Endothelial cell of umbilical vein (primary cell): Measurements from ENCODE around the gene ACTG2. TPM values are rescaled to one million over a fixed set of nuclear protein-coding genes. Genes with fewer than 3 reads are reported as not detected.
"Not testable (repeated sequence)": the region's sequence is repeated elsewhere in the genome, so short reads cannot be mapped to it uniquely, and the experiment has no call there.

Experiments used
- BruUV-seq: library from RNA; stranded (reverse); fragments of 400-500 nt; replicated peaks from 2 replicates; lab custom pipeline; 2021; lab: Mats Ljungman, UMichigan
- CTCF ChIA-PET: fragments of 300-600, 350-600 bp; sonication (Branson Sonifier 250); formaldehyde crosslinking; loops from one replicate; lab custom pipeline; 2021; ENCODE audit warnings: antibody characterized with exemption, inconsistent platforms; lab: Charles Lee
- POLR2A ChIA-PET: fragments of 300-600, 350-600 bp; sonication (Branson Sonifier 250); formaldehyde crosslinking; loops from one replicate; lab custom pipeline; 2021; ENCODE audit warnings: antibody characterized with exemption, inconsistent platforms; lab: Charles Lee
- DNase-seq: peaks from one replicate; pipeline ENCODE4 v3.0.0-alpha.2; 2011; ENCODE audit warnings: low read depth, low spot score
- FAIRE-seq: peaks from 2 replicates; lab custom pipeline; 2011; peaks lifted over from hg19 to GRCh38; lab: Jason Lieb, UNC
- H2AFZ ChIP-seq: 2 replicates; pipeline ENCODE4 v1.6.0; 2012; ENCODE audit warnings: low read depth, low read length, control low read depth, inconsistent platforms
- H3K27ac ChIP-seq: 2 replicates; pipeline ENCODE4 v1.5.1; 2011; ENCODE audit warnings: low read depth, mild to moderate bottlenecking, control low read depth, low read length, moderate library complexity; ENCODE audit not compliant: insufficient read depth
- H3K27me3 ChIP-seq, 2 experiments: 2 replicates each; pipeline versions ENCODE4 v1.6.0 to v1.6.1; 2011; ENCODE audit warnings: low read length in 2 of 2, mixed read lengths in 1 of 2; ENCODE audit not compliant: control insufficient read depth in 2 of 2, insufficient read depth in 2 of 2
- H3K36me3 ChIP-seq, 2 experiments: 2 replicates in 1 of 2; 3 replicates in 1 of 2; pipeline ENCODE4 v1.5.1; 2011; ENCODE audit warnings: low read length in 2 of 2, mild to moderate bottlenecking in 1 of 2, moderate library complexity in 1 of 2; ENCODE audit not compliant: control insufficient read depth in 2 of 2, insufficient read depth in 2 of 2; ENCODE audit errors: extremely low read depth in 1 of 2
- H3K4me1 ChIP-seq: 3 replicates; pipeline ENCODE4 v1.5.1; 2011; ENCODE audit warnings: mild to moderate bottlenecking, low read length; ENCODE audit not compliant: control insufficient read depth, insufficient read depth; ENCODE audit errors: extremely low read depth
- H3K4me2 ChIP-seq: 2 replicates; pipeline ENCODE4 v1.6.1; 2011; ENCODE audit warnings: low read length, control low read depth, mixed read lengths; ENCODE audit not compliant: insufficient read depth
- H3K4me3 ChIP-seq, 3 experiments: fragments of 200-600 bp in 1 of 3; sonication (generic), shearing (Covaris generic) in 1 of 3; replicated peaks in 1 of 3; 2 replicates each; pipeline ENCODE4 v1.5.1; 2011 to 2016; ENCODE audit warnings: control low read depth in 3 of 3, low read length in 3 of 3, mild to moderate bottlenecking in 2 of 3, inconsistent platforms in 1 of 3, low read depth in 1 of 3, moderate library complexity in 1 of 3; ENCODE audit not compliant: insufficient read depth in 1 of 3
- H3K79me2 ChIP-seq: 2 replicates; pipeline ENCODE4 v1.6.0; 2012; ENCODE audit warnings: low read length, inconsistent platforms; ENCODE audit not compliant: control insufficient read depth, insufficient read depth
- H3K9ac ChIP-seq: replicated peaks from 2 replicates; pipeline ENCODE3; 2011; ENCODE audit warnings: low read length, control low read depth; ENCODE audit not compliant: insufficient read depth; ENCODE audit errors: extremely low read depth
- H3K9me1 ChIP-seq: replicated peaks from 3 replicates; pipeline ENCODE4 v1.6.0; 2011; ENCODE audit warnings: mild to moderate bottlenecking, low read length; ENCODE audit not compliant: control insufficient read depth, insufficient read depth; ENCODE audit errors: extremely low read depth
- H3K9me3 ChIP-seq: replicated peaks from 2 replicates; pipeline ENCODE4 v1.5.1; 2012; ENCODE audit warnings: low read length, inconsistent platforms; ENCODE audit not compliant: control insufficient read depth, insufficient read depth
- H4K20me1 ChIP-seq: replicated peaks from 2 replicates; pipeline ENCODE3; 2011; ENCODE audit warnings: mild to moderate bottlenecking, low read length; ENCODE audit not compliant: control insufficient read depth, insufficient read depth; ENCODE audit errors: extremely low read depth
- CTCF ChIP-seq, 2 donors: IDR thresholded peaks; 1 replicate in 1 of 2; 2 replicates in 1 of 2; pipeline ENCODE4 v1.5.1; 2011; ENCODE audit warnings: low read length in 2 of 2, mild to moderate bottlenecking in 2 of 2, moderate library complexity in 2 of 2, control low read depth in 1 of 2, inconsistent platforms in 1 of 2, low read depth in 1 of 2; ENCODE audit not compliant: insufficient read depth in 1 of 2; ENCODE audit errors: extremely low read depth in 1 of 2
- FOS ChIP-seq: IDR thresholded peaks from 2 replicates; pipeline ENCODE4 v1.6.1; 2011; ENCODE audit warnings: mild to moderate bottlenecking, low read length, moderate library complexity, borderline replicate concordance; ENCODE audit not compliant: insufficient read depth
- GATA2 ChIP-seq: IDR thresholded peaks from 2 replicates; pipeline ENCODE4 v1.7.0; 2011; ENCODE audit warnings: low read depth, mild to moderate bottlenecking, moderate library complexity, mixed read lengths, low read length; ENCODE audit not compliant: insufficient read length, insufficient read depth
- JUN ChIP-seq: IDR thresholded peaks from 2 replicates; pipeline ENCODE4 v1.6.1; 2011; ENCODE audit warnings: borderline replicate concordance, low read depth; ENCODE audit not compliant: insufficient read length, insufficient read depth
- MAX ChIP-seq: IDR thresholded peaks from 2 replicates; pipeline ENCODE4 v1.6.1; 2011; ENCODE audit not compliant: insufficient read depth, insufficient read length
- POLR2A ChIP-seq: IDR thresholded peaks from 2 replicates; pipeline ENCODE4 v1.6.1; 2012; ENCODE audit warnings: low read depth, mild to moderate bottlenecking, control low read depth, low read length
- POLR2AphosphoS5 ChIP-seq: IDR thresholded peaks from 2 replicates; pipeline ENCODE4 v1.6.1; 2012; ENCODE audit warnings: low read depth, mild to moderate bottlenecking, control low read depth, low read length, moderate library complexity; ENCODE audit not compliant: insufficient read depth
- dilution Hi-C: fragments of 300-500 bp; cut with MboI; formaldehyde crosslinking; loops from one replicate; pipeline ENCODE4 v1.15.0; 2019; ENCODE audit warnings: low sequenced_read_pairs; ENCODE audit not compliant: extremely low pct_ligation_motif_present
- intact Hi-C: fragments of 100-400 bp; cut with micrococcal nuclease; formaldehyde crosslinking; loops from one replicate; pipeline ENCODE4 v1.10.0; 2022
- polyA plus RNA-seq, 4 experiments: library from polyadenylated mRNA; depleted of rRNA in 3 of 4; stranded (reverse) in 3 of 4; unstranded in 1 of 4; fragments of >200 nt; gene quantifications; 2 replicates each; pipeline versions ENCODE4 v1.2.1 to v1.2.3, GENCODE V29; 2011 to 2012; ENCODE audit warnings: missing spikeins in 1 of 4
- total RNA-seq: library from RNA; stranded (reverse); gene quantifications from 2 replicates; pipeline ENCODE4 v1.2.3, GENCODE V29; 2021

The ACTG2 gene
- total and polyA plus RNA-seq, 2 donors (not counting 3 experiments of a cell fraction or from before 2014, with no cell fraction given) = not detected

DNA sequence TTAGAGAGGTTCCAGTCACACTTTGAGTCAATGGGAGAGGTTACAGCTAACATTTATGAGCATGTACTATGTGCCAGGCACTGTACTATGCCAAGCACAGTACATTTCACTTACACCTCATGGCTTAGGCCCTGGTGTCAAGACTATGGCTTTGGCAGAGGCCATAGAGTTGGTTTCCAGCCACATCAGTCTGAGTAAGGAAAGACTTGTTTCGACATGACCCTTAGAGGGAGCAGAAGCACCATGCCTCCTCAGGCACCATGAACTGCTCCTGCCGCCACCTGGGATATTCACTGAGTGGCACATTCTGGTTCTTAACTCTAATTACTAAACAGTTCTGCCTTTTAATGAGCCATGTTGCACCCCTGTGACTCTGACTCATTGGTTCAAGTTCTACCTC lies 46.6 kb downstream of the ACTG2 start:
- Histone ChIP-seq H4K20me1 (no peaks in the 10 kb centered on the region), H3K9me1 (no peaks in the 10 kb centered on the region), H2AFZ (no peak overlapping the region), H3K36me3 (peaks cover 3 to 5% of the 10 kb centered on the region in 2 experiments), H3K9ac (no peak overlapping the region), H3K79me2 (peaks cover 46% of the 10 kb centered on the region), H3K4me1 (peaks cover 5% of the 10 kb centered on the region), H3K4me2 (no peak overlapping the region), H3K4me3 (no peak overlapping the region), H3K27ac (no peak overlapping the region), H3K9me3 (no peaks in the 10 kb centered on the region), H3K27me3 (no peaks in the 10 kb centered on the region)
- no peak for DNase-seq
- no peak for FAIRE-seq
- ChIA-PET POLR2A (interaction anchor here (0.6 kb wide), 1 partner anchor 21 kb away, joined by 3 read pairs; no protein-coding TSS in a partner anchor), CTCF (interaction anchor here (1.6 kb wide), 1 partner anchor 31 kb away, joined by 5 read pairs; no protein-coding TSS in a partner anchor)
- no peak for TF ChIP-seq POLR2A
- TF ChIP-seq POLR2AphosphoS5 = no peak
- no peak for TF ChIP-seq JUN
- no peak for TF ChIP-seq MAX
- TF ChIP-seq GATA2 = no peak
- TF ChIP-seq FOS = no peak
- TF ChIP-seq CTCF (IDR thresholded peaks at IDR 0.05; ENCODE audit: extremely low read depth in 1 of 2, insufficient read depth in 1 of 2, low read depth in 1 of 2, low read length in 2 of 2) = no peak
- dilution Hi-C loops = no loop called here
- intact Hi-C loops = loop anchor here (5.0 kb wide), 1 partner anchor 1178 kb away; no protein-coding TSS in a partner anchor
- BruUV-seq = no TSS peak

GRCh38 chr2:73940066-73940465 lies 47.3 kb downstream of the ACTG2 start:
- H3K4me2 ChIP-seq, CTCF ChIA-PET, H3K9ac ChIP-seq, intact Hi-C loops, H3K27ac ChIP-seq, H3K36me3 ChIP-seq, POLR2A ChIA-PET, BruUV-seq, H3K9me1 ChIP-seq, H3K4me3 ChIP-seq, H3K27me3 ChIP-seq, H4K20me1 ChIP-seq, dilution Hi-C loops, H3K9me3 ChIP-seq, DNase-seq, H2AFZ ChIP-seq, FAIRE-seq, H3K4me1 ChIP-seq: not testable (repeated sequence)
- peaks cover 51% of the 10 kb centered on the region for H3K79me2 ChIP-seq
